ENCODE data around the gene SERPINA3. TPM values are rescaled to one million over a fixed set of nuclear protein-coding genes. Genes with fewer than 3 reads are reported as not detected.
"Not testable (repeated sequence)": the region's sequence is repeated elsewhere in the genome, so short reads cannot be mapped to it uniquely, and the experiment has no call there.

Gene SERPINA3
- total RNA-seq, 1 donor from 2014 or later: not detected

DNA sequence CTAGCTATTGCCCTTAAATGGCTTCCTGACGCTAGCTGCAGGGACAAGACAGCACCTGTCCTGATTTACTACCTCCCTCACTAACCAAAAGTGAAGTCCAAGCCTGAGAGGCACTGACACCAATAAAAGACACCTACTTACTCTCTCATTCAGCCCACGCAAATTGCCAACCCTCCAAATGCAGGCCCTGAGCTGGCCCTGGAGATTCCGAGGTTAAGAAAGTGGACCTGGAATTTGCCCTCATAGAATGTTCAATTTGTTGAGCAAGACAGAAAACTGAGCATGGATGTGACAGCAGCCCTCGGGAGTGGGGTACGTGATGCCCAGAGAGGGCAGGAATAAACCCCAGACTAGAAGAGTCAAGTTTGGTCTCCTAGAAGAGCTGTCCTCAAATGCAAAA, 16.4 kb downstream of the SERPINA3 start:
- no peaks in the 10 kb centered on the region for H3K36me3 ChIP-seq (ENCODE audit: control insufficient read depth in 3 of 3, insufficient read depth in 3 of 3, low read length in 3 of 3)
- H3K9ac ChIP-seq (ENCODE audit: low read depth in 1 of 3, low read length in 3 of 3): no peak overlapping the region
- peaks cover 1 to 11% (median 3%) of the 10 kb centered on the region in 3 donors for H3K27me3 ChIP-seq (ENCODE audit: control insufficient read depth in 3 of 3, insufficient read depth in 3 of 3, low read length in 3 of 3)
- H3K4me1 ChIP-seq (ENCODE audit: control insufficient read depth in 3 of 3, insufficient read depth in 3 of 3, low read length in 3 of 3): no peaks in the 10 kb centered on the region
- H3K27ac ChIP-seq (ENCODE audit: low read depth, low read length): no peak overlapping the region
- H3K9me3 ChIP-seq (ENCODE audit: control insufficient read depth in 3 of 3, low read length in 3 of 3): no peaks in the 10 kb centered on the region
- H3K4me3 ChIP-seq (ENCODE audit: low read length in 3 of 3): no peak overlapping the region

DNA sequence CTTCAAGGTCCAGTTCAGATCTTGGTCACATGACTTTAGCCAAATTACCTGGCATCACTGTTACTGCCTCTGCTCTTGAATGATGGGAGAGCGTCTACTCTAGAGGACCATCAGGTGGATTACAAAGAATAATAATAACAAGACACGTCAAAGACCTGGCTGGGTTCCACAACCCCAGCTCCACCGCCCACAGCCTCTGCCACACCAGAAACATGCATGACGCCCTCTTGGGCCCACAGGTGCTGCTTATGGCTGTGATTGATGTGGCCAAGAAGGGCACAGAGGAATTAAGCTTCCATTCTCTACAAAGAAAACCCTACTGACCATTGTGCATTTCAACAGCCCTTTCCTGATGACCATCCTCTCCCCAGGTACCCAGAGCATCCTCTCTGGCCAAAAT, 18.2 kb downstream of the SERPINA3 start:
- Histone ChIP-seq H3K4me3 (ENCODE audit: low read length in 3 of 3) (no peak overlapping the region), H3K4me1 (ENCODE audit: control insufficient read depth in 3 of 3, insufficient read depth in 3 of 3, low read length in 3 of 3) (no peaks in the 10 kb centered on the region), H3K9me3 (ENCODE audit: control insufficient read depth in 3 of 3, low read length in 3 of 3) (no peaks in the 10 kb centered on the region), H3K27ac (ENCODE audit: low read depth, low read length) (no peak overlapping the region), H3K9ac (ENCODE audit: low read depth in 1 of 3, low read length in 3 of 3) (no peak overlapping the region), H3K27me3 (ENCODE audit: control insufficient read depth in 3 of 3, insufficient read depth in 3 of 3, low read length in 3 of 3) (peaks cover 0 to 8% (median 3%) of the 10 kb centered on the region in 3 donors), H3K36me3 (ENCODE audit: control insufficient read depth in 3 of 3, insufficient read depth in 3 of 3, low read length in 3 of 3) (no peaks in the 10 kb centered on the region)

DNA sequence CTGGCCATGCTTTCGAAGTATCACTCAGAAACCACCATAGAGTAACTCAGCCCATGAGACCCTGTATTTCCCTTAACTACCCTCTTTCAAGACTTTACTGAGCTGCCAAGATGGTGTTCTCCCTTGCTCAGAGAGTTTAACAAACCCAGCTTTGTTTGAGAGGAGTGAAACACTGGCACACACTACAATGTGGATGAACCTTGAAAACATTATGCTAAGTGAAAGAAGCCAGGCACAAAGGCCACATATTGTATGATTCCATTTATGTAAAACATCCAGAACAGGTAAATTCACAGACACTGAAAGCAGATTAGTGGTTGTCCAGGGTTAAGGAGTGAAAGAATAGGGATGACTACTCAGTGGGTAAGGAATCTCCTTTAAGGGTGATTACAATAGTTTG, 18.9 kb downstream of the SERPINA3 start:
- H3K27me3 ChIP-seq (ENCODE audit: control insufficient read depth in 3 of 3, insufficient read depth in 3 of 3, low read length in 3 of 3): peaks cover 0 to 8% (median 3%) of the 10 kb centered on the region in 3 donors
- H3K36me3 ChIP-seq (ENCODE audit: control insufficient read depth in 3 of 3, insufficient read depth in 3 of 3, low read length in 3 of 3): no peaks in the 10 kb centered on the region
- H3K4me1 ChIP-seq (ENCODE audit: control insufficient read depth in 3 of 3, insufficient read depth in 3 of 3, low read length in 3 of 3): no peaks in the 10 kb centered on the region
- no peak overlapping the region for H3K4me3 ChIP-seq (ENCODE audit: low read length in 3 of 3)
- H3K9me3 ChIP-seq (ENCODE audit: control insufficient read depth in 3 of 3, low read length in 3 of 3): no peaks in the 10 kb centered on the region
- no peak overlapping the region for H3K27ac ChIP-seq (ENCODE audit: low read depth, low read length)
- H3K9ac ChIP-seq (ENCODE audit: low read depth in 1 of 3, low read length in 3 of 3): no peak overlapping the region

DNA sequence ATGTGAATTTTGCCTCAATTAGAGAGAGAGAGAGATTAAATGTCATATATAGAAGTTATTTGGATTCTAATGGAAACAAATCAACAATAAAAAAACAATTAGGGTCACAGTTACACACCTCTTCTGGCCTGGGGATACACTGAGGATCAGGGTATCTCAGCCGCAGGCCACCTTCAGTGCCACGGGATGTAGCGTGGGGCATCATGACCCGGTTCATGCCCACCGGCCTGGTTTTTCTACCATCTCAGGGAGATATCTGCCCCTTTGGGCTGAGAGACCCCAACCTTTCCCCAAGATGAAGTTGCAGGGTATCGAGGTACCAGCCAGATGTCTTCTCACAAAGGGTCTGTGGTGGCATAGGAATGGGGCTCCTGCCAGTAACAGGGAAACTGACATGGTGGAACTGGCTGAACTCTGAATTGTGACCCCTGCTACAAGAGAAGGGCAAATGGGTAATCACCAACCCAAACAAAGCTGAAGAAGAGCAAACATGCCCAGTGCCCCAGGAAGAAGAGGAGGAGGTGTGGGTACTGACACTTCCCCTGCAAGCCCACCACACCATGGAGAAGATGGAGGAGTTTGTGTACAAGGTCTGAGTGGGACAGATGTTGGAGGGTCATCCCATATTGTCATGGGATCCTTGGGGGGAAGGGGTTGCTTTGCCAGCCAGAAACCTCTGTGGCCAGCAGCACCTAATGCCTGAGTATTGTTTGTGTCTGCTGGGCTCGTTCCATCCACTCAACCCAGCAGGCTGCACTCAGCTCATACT, 19.5 kb downstream of the SERPINA3 start:
- no peak overlapping the region for H3K4me3 ChIP-seq (ENCODE audit: low read length in 3 of 3)
- H3K9me3 ChIP-seq (ENCODE audit: control insufficient read depth in 3 of 3, low read length in 3 of 3): no peaks in the 10 kb centered on the region
- H3K27ac ChIP-seq (ENCODE audit: low read depth, low read length): no peak overlapping the region
- H3K36me3 ChIP-seq (ENCODE audit: control insufficient read depth in 3 of 3, insufficient read depth in 3 of 3, low read length in 3 of 3): no peaks in the 10 kb centered on the region
- H3K9ac ChIP-seq (ENCODE audit: low read depth in 1 of 3, low read length in 3 of 3): no peak overlapping the region
- peaks cover 0 to 8% (median 3%) of the 10 kb centered on the region in 3 donors for H3K27me3 ChIP-seq (ENCODE audit: control insufficient read depth in 3 of 3, insufficient read depth in 3 of 3, low read length in 3 of 3)
- H3K4me1 ChIP-seq (ENCODE audit: control insufficient read depth in 3 of 3, insufficient read depth in 3 of 3, low read length in 3 of 3): no peaks in the 10 kb centered on the region

DNA sequence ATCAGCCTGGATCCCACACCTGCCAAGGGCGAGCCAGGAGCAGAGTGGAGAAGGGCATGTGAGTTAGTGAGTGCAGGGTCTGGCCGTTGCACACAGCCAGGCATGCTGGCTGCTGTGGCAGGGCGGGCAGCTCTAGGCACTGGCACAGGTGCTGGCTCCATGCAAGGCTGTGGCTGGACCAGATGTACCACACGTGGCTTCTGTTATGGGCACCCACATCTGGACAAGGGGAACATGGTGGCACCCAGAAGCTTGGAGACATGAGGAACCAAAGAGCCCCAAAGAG, 20.1 kb downstream of the SERPINA3 start:
- Histone ChIP-seq H3K4me1 (ENCODE audit: control insufficient read depth in 3 of 3, insufficient read depth in 3 of 3, low read length in 3 of 3) (no peaks in the 10 kb centered on the region), H3K9ac (ENCODE audit: low read depth in 1 of 3, low read length in 3 of 3) (no peak overlapping the region), H3K27ac (ENCODE audit: low read depth, low read length) (no peak overlapping the region), H3K4me3 (ENCODE audit: low read length in 3 of 3) (no peak overlapping the region), H3K9me3 (ENCODE audit: control insufficient read depth in 3 of 3, low read length in 3 of 3) (no peaks in the 10 kb centered on the region), H3K36me3 (ENCODE audit: control insufficient read depth in 3 of 3, insufficient read depth in 3 of 3, low read length in 3 of 3) (no peaks in the 10 kb centered on the region), H3K27me3 (ENCODE audit: control insufficient read depth in 3 of 3, insufficient read depth in 3 of 3, low read length in 3 of 3) (peaks cover 0 to 8% (median 3%) of the 10 kb centered on the region in 3 donors)

DNA sequence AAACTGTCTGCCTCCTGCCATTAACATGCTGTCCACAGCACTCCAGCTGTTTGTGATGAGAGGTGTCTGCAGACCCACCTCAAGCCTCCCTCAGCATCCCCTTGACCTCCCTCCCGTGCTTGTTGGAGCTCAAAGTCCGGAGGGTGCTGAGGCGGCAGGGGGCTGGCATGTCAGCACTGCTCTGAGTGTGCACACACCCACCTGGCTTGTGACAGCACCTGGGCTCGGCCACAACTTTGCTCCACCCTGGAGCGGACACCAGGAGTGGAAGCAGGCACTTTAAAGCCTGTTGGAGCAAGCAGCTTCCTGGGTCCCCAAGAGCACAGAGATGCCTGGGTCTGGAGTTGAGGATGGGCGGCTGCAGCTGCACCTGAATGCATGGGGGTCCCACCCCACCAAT, 20.9 kb downstream of the SERPINA3 start:
- Histone ChIP-seq H3K27ac (ENCODE audit: low read depth, low read length) (no peak overlapping the region), H3K27me3 (ENCODE audit: control insufficient read depth in 3 of 3, insufficient read depth in 3 of 3, low read length in 3 of 3) (peaks cover 0 to 8% (median 3%) of the 10 kb centered on the region in 3 donors), H3K4me3 (ENCODE audit: low read length in 3 of 3) (no peak overlapping the region), H3K36me3 (ENCODE audit: control insufficient read depth in 3 of 3, insufficient read depth in 3 of 3, low read length in 3 of 3) (no peaks in the 10 kb centered on the region), H3K9ac (ENCODE audit: low read depth in 1 of 3, low read length in 3 of 3) (no peak overlapping the region), H3K4me1 (ENCODE audit: control insufficient read depth in 3 of 3, insufficient read depth in 3 of 3, low read length in 3 of 3) (no peaks in the 10 kb centered on the region), H3K9me3 (ENCODE audit: control insufficient read depth in 3 of 3, low read length in 3 of 3) (no peaks in the 10 kb centered on the region)

DNA sequence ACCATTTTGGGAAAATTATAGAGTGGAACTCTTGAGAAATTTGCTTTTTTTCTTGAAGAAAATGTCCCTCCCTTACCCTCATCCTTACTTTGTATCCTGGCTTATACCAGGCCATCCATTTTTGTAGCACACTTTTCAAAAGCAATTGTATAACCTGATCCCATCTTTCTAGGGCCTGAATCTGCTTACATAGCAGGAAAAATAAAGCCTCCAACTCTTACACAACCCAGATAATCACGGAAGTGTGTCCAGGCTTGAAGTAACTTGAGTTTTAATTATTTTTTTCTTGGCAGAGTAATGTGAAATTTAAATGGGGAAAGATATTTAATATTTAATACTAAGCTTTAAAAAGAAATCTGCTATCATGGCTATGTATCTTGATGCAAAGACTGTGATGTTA, 23.0 kb downstream of the SERPINA3 start:
- no peaks in the 10 kb centered on the region for H3K36me3 ChIP-seq (ENCODE audit: control insufficient read depth in 3 of 3, insufficient read depth in 3 of 3, low read length in 3 of 3)

DNA sequence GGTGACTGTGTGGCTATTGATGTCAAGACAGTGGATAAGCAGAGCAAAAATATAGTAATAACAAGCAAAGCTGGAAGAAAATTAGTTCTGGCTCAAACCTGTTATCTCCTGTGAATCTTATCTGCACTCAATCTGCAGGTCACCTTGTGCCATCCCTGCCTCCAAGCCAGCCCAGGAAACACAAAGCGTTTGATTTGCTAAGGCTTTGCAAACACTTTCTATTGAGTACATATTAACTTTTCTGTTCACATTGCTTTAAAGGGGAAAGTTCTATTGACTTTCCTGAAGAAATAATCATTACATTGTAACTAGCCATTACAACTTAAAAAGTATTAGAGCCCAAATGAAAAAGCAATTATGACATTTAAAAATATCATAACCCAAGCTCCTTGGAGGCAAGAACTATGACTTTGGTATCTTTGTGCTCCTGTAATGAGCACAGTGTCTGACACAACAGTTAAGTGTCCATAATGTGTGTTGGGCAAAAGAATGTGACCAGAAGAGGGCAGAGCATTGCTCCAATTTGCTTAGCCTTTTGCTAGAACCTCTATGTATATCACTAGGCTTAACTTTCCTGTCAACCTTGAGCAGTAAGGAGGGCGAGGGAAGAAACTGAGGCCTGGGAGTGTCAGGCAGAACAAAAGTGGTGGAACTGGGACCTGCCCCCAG, 24.7 kb downstream of the SERPINA3 start:
- no peak overlapping the region for H3K27ac ChIP-seq (ENCODE audit: low read depth, low read length)
- no peak overlapping the region for H3K4me3 ChIP-seq (ENCODE audit: low read length in 3 of 3)
- H3K9me3 ChIP-seq (ENCODE audit: control insufficient read depth in 3 of 3, low read length in 3 of 3): no peaks in the 10 kb centered on the region
- no peak overlapping the region for H3K9ac ChIP-seq (ENCODE audit: low read depth in 1 of 3, low read length in 3 of 3)
- H3K36me3 ChIP-seq (ENCODE audit: control insufficient read depth in 3 of 3, insufficient read depth in 3 of 3, low read length in 3 of 3): no peaks in the 10 kb centered on the region
- peaks cover 0 to 4% (median 3%) of the 10 kb centered on the region in 3 donors for H3K27me3 ChIP-seq (ENCODE audit: control insufficient read depth in 3 of 3, insufficient read depth in 3 of 3, low read length in 3 of 3)
- H3K4me1 ChIP-seq (ENCODE audit: control insufficient read depth in 3 of 3, insufficient read depth in 3 of 3, low read length in 3 of 3): no peaks in the 10 kb centered on the region

More for the DNA sequence above, 23.0 kb downstream of the SERPINA3 start:
- Histone ChIP-seq H3K27ac (ENCODE audit: low read depth, low read length) (no peak overlapping the region), H3K27me3 (ENCODE audit: control insufficient read depth in 3 of 3, insufficient read depth in 3 of 3, low read length in 3 of 3) (peaks cover 0 to 8% (median 3%) of the 10 kb centered on the region in 3 donors), H3K9me3 (ENCODE audit: control insufficient read depth in 3 of 3, low read length in 3 of 3) (no peaks in the 10 kb centered on the region), H3K9ac (ENCODE audit: low read depth in 1 of 3, low read length in 3 of 3) (no peak overlapping the region), H3K4me3 (ENCODE audit: low read length in 3 of 3) (no peak overlapping the region), H3K4me1 (ENCODE audit: control insufficient read depth in 3 of 3, insufficient read depth in 3 of 3, low read length in 3 of 3) (no peaks in the 10 kb centered on the region)

DNA sequence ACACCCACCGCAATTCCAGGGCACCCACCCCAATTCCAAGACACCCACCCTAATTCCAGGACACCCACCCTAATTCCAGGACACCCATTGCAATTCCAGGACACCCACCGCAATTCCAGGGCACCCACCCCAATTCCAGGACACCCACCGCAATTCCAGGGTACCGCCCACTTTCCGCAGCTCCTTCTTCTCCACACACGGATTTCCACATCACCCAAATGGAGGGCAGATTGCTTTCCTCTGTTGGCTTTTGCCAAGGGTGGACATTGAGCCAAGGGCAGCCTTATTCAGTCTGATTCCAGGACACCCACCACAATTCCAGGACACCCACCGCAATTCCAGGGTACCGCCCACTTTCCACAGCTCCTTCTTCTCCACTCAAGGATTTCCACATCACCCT, 25.6 kb downstream of the SERPINA3 start:
- not testable (repeated sequence) for H3K9ac ChIP-seq (ENCODE audit: low read depth in 1 of 3, low read length in 3 of 3); H3K27me3 ChIP-seq (ENCODE audit: control insufficient read depth in 3 of 3, insufficient read depth in 3 of 3, low read length in 3 of 3); H3K36me3 ChIP-seq (ENCODE audit: control insufficient read depth in 3 of 3, insufficient read depth in 3 of 3, low read length in 3 of 3); H3K4me3 ChIP-seq (ENCODE audit: low read length in 3 of 3); H3K4me1 ChIP-seq (ENCODE audit: control insufficient read depth in 3 of 3, insufficient read depth in 3 of 3, low read length in 3 of 3); H3K9me3 ChIP-seq (ENCODE audit: control insufficient read depth in 3 of 3, low read length in 3 of 3); H3K27ac ChIP-seq (ENCODE audit: low read depth, low read length)

DNA sequence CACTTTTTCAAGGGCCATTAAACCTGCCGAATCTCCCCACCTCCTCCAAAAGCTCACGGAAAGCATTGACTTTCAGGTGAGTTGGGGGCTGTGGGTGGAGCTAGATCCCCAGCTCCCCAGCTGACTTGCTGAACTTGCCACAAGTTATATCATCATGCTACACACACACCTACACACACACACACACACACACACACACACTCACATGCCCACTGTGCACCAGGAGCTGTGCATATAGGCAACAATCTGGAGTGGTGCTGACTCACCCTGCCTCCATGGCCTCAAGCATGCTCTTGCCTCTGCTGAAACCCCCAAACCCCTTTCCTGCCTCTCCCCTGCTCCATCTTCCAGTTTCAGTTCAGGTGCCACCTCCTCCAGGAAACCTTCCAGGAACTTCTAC, 26.1 kb downstream of the SERPINA3 start:
- Histone ChIP-seq H3K27ac (ENCODE audit: low read depth, low read length) (no peak overlapping the region), H3K27me3 (ENCODE audit: control insufficient read depth in 3 of 3, insufficient read depth in 3 of 3, low read length in 3 of 3) (no peaks in the 10 kb centered on the region), H3K9ac (ENCODE audit: low read depth in 1 of 3, low read length in 3 of 3) (no peak overlapping the region), H3K36me3 (ENCODE audit: control insufficient read depth in 3 of 3, insufficient read depth in 3 of 3, low read length in 3 of 3) (no peaks in the 10 kb centered on the region), H3K4me3 (ENCODE audit: low read length in 3 of 3) (no peak overlapping the region), H3K9me3 (ENCODE audit: control insufficient read depth in 3 of 3, low read length in 3 of 3) (no peaks in the 10 kb centered on the region), H3K4me1 (ENCODE audit: control insufficient read depth in 3 of 3, insufficient read depth in 3 of 3, low read length in 3 of 3) (no peaks in the 10 kb centered on the region)

Data from skeletal muscle tissue (tissue), 4 donors.